ENCODE measurements around the gene CAMTA1. TPM values are rescaled to one million over a fixed set of nuclear protein-coding genes. Genes with fewer than 3 reads are reported as not detected.

Gene CAMTA1
- total and polyA plus RNA-seq, 12 donors, result 123 to 265 (median 142) TPM

GRCh38 chr1:7464736-7465135 lies 679.5 kb downstream of the CAMTA1 start:
- H3K36me3 ChIP-seq, result no peaks in the 10 kb centered on the region
- no peaks in the 10 kb centered on the region for H3K9me3 ChIP-seq
- TF ChIP-seq CTCF (IDR thresholded peaks at IDR 0.05), result no peak
- ATAC-seq, result no peak
- peaks cover 0 to 6% (median 0%) of the 10 kb centered on the region in 9 donors for H3K4me1 ChIP-seq
- no peaks in the 10 kb centered on the region for H3K27me3 ChIP-seq
- no peak overlapping the region for H3K27ac ChIP-seq
- no peak for DNase-seq
- 86 to 92% methylated on average over 12 of the region's 12 CpGs for WGBS, 2 donors
- intact Hi-C loops (cut with DNase I), result no loop called here
- no peak overlapping the region for H3K4me3 ChIP-seq

GRCh38 chr1:7467476-7468175 lies 682.4 kb downstream of the CAMTA1 start:
- DNase-seq, result no peak
- Histone ChIP-seq H3K36me3 (no peaks in the 10 kb centered on the region), H3K9me3 (no peaks in the 10 kb centered on the region), H3K27ac (no peak overlapping the region), H3K27me3 (no peaks in the 10 kb centered on the region), H3K4me1 (peaks cover 0 to 23% (median 6%) of the 10 kb centered on the region in 9 donors), H3K4me3 (no peak overlapping the region)
- no peak for TF ChIP-seq CTCF (IDR thresholded peaks at IDR 0.05)
- 91 to 94% methylated on average over 27 of the region's 27 CpGs for WGBS, 2 donors
- intact Hi-C loops (cut with DNase I), result no loop called here
- ATAC-seq, result no peak

- no peak overlapping the region for H3K4me3 ChIP-seq
- intact Hi-C loops (cut with DNase I), result no loop called here
These were observed 683.0 kb downstream of the CAMTA1 start for GRCh38 chr1:7468248-7468647.

GRCh38 chr1:7469255-7469938 lies 684.1 kb downstream of the CAMTA1 start:
- intact Hi-C loops (cut with DNase I), result no loop called here
- peak in 1 of 8 donors; percentile 17 for ATAC-seq
- WGBS, 2 donors, result 65 to 69% methylated on average over 13 of the region's 13 CpGs
- H3K4me1 ChIP-seq, result peaks cover 0 to 23% (median 6%) of the 10 kb centered on the region in 9 donors
- H3K9me3 ChIP-seq, result no peaks in the 10 kb centered on the region
- no peak overlapping the region for H3K4me3 ChIP-seq
- H3K36me3 ChIP-seq, result no peaks in the 10 kb centered on the region
- no peak overlapping the region for H3K27ac ChIP-seq
- DNase-seq, result no peak
- H3K27me3 ChIP-seq, result no peaks in the 10 kb centered on the region
- no peak for TF ChIP-seq CTCF (IDR thresholded peaks at IDR 0.05)

More at GRCh38 chr1:7468248-7468647, 683.0 kb downstream of the CAMTA1 start:
- Histone ChIP-seq H3K27ac (no peak overlapping the region), H3K4me1 (peaks cover 0 to 23% (median 6%) of the 10 kb centered on the region in 9 donors), H3K9me3 (no peaks in the 10 kb centered on the region), H3K36me3 (no peaks in the 10 kb centered on the region), H3K27me3 (no peaks in the 10 kb centered on the region)
- TF ChIP-seq CTCF (IDR thresholded peaks at IDR 0.05), result no peak
- WGBS, 2 donors, result 83% methylated on average over 9 of the region's 9 CpGs
- DNase-seq (no peak), ATAC-seq (no peak)
